K562 (cell line): Measurements from ENCODE around the gene LRRC61. TPM values are rescaled to one million over a fixed set of nuclear protein-coding genes. Genes with fewer than 3 reads are reported as not detected.

ENCODE experiments used
- FOXK2 ChIP-seq, 2 experiments: fragments of 450-650 bp; IDR thresholded peaks in 1 of 2; conservative IDR thresholded peaks in 1 of 2; 2 replicates each; pipeline ENCODE4 v1.6.1; 2016; ENCODE audit warnings: low read depth in 2 of 2, mild to moderate bottlenecking in 1 of 2
- HDAC2 ChIP-seq: fragments of 450-650 bp; IDR thresholded peaks from 2 replicates; pipeline ENCODE4 v1.6.1; 2016; ENCODE audit warnings: mild to moderate bottlenecking
- HDAC3 ChIP-seq: fragments of 450-650 bp; IDR thresholded peaks from 2 replicates; pipeline ENCODE4 v1.6.1; 2018; ENCODE audit warnings: borderline replicate concordance, mild to moderate bottlenecking, moderate library complexity; ENCODE audit not compliant: partially characterized antibody
- IRF9 ChIP-seq: fragments of 450-650 bp; IDR thresholded peaks from 2 replicates; pipeline ENCODE4 v1.6.1; 2016; ENCODE audit warnings: missing biosample characterization, missing genetic modification characterization
- KDM1A ChIP-seq, 2 experiments: fragments of 450-650 bp; IDR thresholded peaks; 2 replicates each; pipeline ENCODE4 v1.6.1; 2016; ENCODE audit warnings: mild to moderate bottlenecking in 2 of 2
- KLF16 ChIP-seq: IDR thresholded peaks from 2 replicates; pipeline ENCODE4 v1.6.1; 2016; ENCODE audit warnings: antibody characterized with exemption
- MED1 ChIP-seq: sonication (generic); formaldehyde crosslinking; IDR thresholded peaks from 2 replicates; pipeline ENCODE4 v1.8.1; 2023; ENCODE audit warnings: missing genetic modification reagents, borderline replicate concordance
- MEF2A ChIP-seq: IDR thresholded peaks from 2 replicates; pipeline ENCODE4 v1.6.1; 2011; ENCODE audit warnings: low read depth, mild to moderate bottlenecking, low read length, moderate library complexity; ENCODE audit not compliant: control insufficient read depth
- MTA2 ChIP-seq: fragments of 450-650 bp; IDR thresholded peaks from 2 replicates; pipeline ENCODE4 v1.6.1; 2016; ENCODE audit warnings: low read depth
- NBN ChIP-seq: fragments of 450-650 bp; IDR thresholded peaks from 2 replicates; pipeline ENCODE4 v1.6.1; 2016; ENCODE audit warnings: low read depth, mild to moderate bottlenecking
- NEUROD1 ChIP-seq: fragments of 150-350 bp; IDR thresholded peaks from 2 replicates; pipeline ENCODE4 v1.6.1; 2014; ENCODE audit warnings: borderline replicate concordance, low read length, low read depth; ENCODE audit not compliant: partially characterized antibody
- PCBP1 ChIP-seq: fragments of 200-400 bp; formaldehyde crosslinking; IDR thresholded peaks from 2 replicates; pipeline ENCODE4 v1.6.1; 2018; ENCODE audit warnings: mild to moderate bottlenecking, low read depth, low read length; ENCODE audit not compliant: poor library complexity, severe bottlenecking
- PTTG1 ChIP-seq: fragments of 450-650 bp; IDR thresholded peaks from 2 replicates; pipeline ENCODE4 v1.6.1; 2016; ENCODE audit warnings: low read depth, mild to moderate bottlenecking, missing genetic modification characterization, missing compliant biosample characterization
- RNF2 ChIP-seq: sonication (generic); IDR thresholded peaks from 2 replicates; pipeline ENCODE4 v1.6.1; 2016
- SMAD4 ChIP-seq: fragments of 250-450 bp; sonication (Bioruptor Pico); conservative IDR thresholded peaks from 2 replicates; pipeline ENCODE4 v1.8.0; 2021; ENCODE audit warnings: inconsistent platforms, mild to moderate bottlenecking, moderate library complexity
- SMARCE1 ChIP-seq: fragments of 450-650 bp; IDR thresholded peaks from 2 replicates; pipeline ENCODE4 v1.7.1; 2016; ENCODE audit warnings: mild to moderate bottlenecking
- SNRNP70 ChIP-seq: fragments of 200-400 bp; formaldehyde crosslinking; optimal IDR thresholded peaks from 2 replicates; pipeline ENCODE3; 2017; ENCODE audit warnings: low read depth, low read length
- TEAD2 ChIP-seq: fragments of 450-650 bp; IDR thresholded peaks from 2 replicates; pipeline ENCODE4 v1.6.1; 2016; ENCODE audit warnings: missing genetic modification characterization, control low read depth, missing compliant biosample characterization
- ZNF431 ChIP-seq: sonication (generic); formaldehyde crosslinking; IDR thresholded peaks from 2 replicates; pipeline ENCODE4 v1.8.0; 2022; ENCODE audit warnings: mild to moderate bottlenecking, missing genetic modification reagents
- ZNF644 ChIP-seq: fragments of 200-800 bp; sonication (Bioruptor generic); IDR thresholded peaks from 2 replicates; pipeline ENCODE4 v1.6.1; 2016; ENCODE audit warnings: low read depth, missing genetic modification characterization, missing compliant biosample characterization
- polyA plus RNA-seq, 8 experiments: library from polyadenylated mRNA; depleted of rRNA in 4 of 8; stranded (reverse) in 5 of 8; unstranded in 3 of 8; fragments of >200 nt; fragmentation: Nextera tagmentation in 2 of 8; fragmentation: Illumina TruSeq in 1 of 8; extraction: Ambion mirVana in 2 of 8; extraction: Trizol in 1 of 8; gene quantifications; 2 replicates each; pipeline versions ENCODE4 v1.2.1 to v1.2.3, GENCODE V29; 2011 to 2014; ENCODE audit warnings: inconsistent platforms in 1 of 8, missing spikeins in 1 of 8
- total RNA-seq, 7 experiments: library from RNA; depleted of rRNA in 6 of 7; stranded (reverse); fragments of >200 nt in 6 of 7; fragmentation: Illumina TruSeq in 2 of 7; extraction: Trizol in 2 of 7; gene quantifications; 2 replicates each; pipeline versions ENCODE4 v1.2.1 to v1.2.3, GENCODE V29; 2011 to 2021; ENCODE audit warnings: low replicate concordance in 1 of 7
- TF ChIP-seq, protein P1 (sequence below): IDR thresholded peaks from 3 replicates; pipeline ENCODE4 v1.6.1; 2011; ENCODE audit warnings: borderline replicate concordance, mild to moderate bottlenecking, moderate library complexity; ENCODE audit not compliant: insufficient read length; ENCODE audit errors: extremely low read depth
- TF ChIP-seq, protein P2 (sequence below): fragments of 200-800 bp; sonication (Bioruptor generic); IDR thresholded peaks from 2 replicates; pipeline ENCODE4 v1.6.1; 2017; ENCODE audit warnings: missing genetic modification characterization, missing compliant biosample characterization
- TF ChIP-seq, protein P3 (sequence below): IDR thresholded peaks from 3 replicates; pipeline ENCODE4 v1.6.1; 2011; ENCODE audit warnings: borderline replicate concordance, mild to moderate bottlenecking; ENCODE audit not compliant: insufficient read length, insufficient read depth

LRRC61 gene
- total and polyA plus RNA-seq, 9 of the 15 experiments (the other 6 are each of a cell fraction or from before 2014, with no cell fraction given): 1.3 to 55.2 (median 35.2) TPM

DNA sequence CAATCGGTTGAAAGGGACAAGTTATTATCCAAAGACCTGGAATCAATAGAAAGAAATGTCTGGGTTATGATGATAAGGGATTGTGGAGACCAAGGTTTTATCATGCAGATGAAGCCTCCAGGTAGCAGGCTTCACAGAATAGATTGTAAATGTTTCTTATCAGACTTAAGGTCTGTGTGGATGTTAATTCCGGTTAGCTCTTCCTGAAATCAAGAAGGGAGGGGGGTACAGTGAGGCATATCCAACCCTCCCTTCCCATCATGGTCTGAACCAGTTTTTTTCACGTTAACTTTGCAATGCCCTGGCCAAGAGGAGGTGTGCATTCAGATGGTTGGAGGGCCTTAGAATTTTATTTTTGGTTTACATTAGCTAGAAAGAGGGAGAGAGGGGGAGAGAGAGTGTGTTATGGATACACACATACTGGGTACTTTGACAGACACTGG lies 9.8 kb upstream of the LRRC61 start (continued):
- TF ChIP-seq PCBP1 (no peak), PTTG1 (tag) (no peak), KDM1A (IDR thresholded peaks at IDR 0.05) (peak; percentile 39 to 47; a peak in 3 of 4 replicates), MEF2A (no peak), HDAC2 (peak; percentile 73; the same call in 1 of the 2 replicates), IRF9 (peak; percentile 23; the same call in 1 of the 2 replicates), SNRNP70 (no peak), SMARCE1 (peak; percentile 80; the same call in 1 of the 2 replicates), FOXK2 (conservative IDR thresholded peaks at IDR 0.05 in 1 of 2, IDR thresholded peaks at IDR 0.05 in 1 of 2; ENCODE audit: low read depth in 2 of 2) (peak in 1 of 2 experiments; percentile 38; a peak in 2 of 4 replicates), HDAC3 (peak; percentile 87), MED1 (CRISPR knock-in tag) (no peak), RNF2 (peak; percentile 19; the same call in 1 of the 2 replicates), ZNF431 (CRISPR knock-in tag) (0 out of 2 replicates have a peak, but pooled peaks have one; percentile 19), NEUROD1 (peak; percentile 53), KLF16 (peak; percentile 96), ZNF644 (tag) (no peak), SMAD4 (CRISPR knock-in tag) (peak; percentile 71), MTA2 (peak; percentile 91), NBN (peak; percentile 70; the same call in 1 of the 2 replicates), TEAD2 (tag) (no peak)
- TF ChIP-seq, protein P1, sequence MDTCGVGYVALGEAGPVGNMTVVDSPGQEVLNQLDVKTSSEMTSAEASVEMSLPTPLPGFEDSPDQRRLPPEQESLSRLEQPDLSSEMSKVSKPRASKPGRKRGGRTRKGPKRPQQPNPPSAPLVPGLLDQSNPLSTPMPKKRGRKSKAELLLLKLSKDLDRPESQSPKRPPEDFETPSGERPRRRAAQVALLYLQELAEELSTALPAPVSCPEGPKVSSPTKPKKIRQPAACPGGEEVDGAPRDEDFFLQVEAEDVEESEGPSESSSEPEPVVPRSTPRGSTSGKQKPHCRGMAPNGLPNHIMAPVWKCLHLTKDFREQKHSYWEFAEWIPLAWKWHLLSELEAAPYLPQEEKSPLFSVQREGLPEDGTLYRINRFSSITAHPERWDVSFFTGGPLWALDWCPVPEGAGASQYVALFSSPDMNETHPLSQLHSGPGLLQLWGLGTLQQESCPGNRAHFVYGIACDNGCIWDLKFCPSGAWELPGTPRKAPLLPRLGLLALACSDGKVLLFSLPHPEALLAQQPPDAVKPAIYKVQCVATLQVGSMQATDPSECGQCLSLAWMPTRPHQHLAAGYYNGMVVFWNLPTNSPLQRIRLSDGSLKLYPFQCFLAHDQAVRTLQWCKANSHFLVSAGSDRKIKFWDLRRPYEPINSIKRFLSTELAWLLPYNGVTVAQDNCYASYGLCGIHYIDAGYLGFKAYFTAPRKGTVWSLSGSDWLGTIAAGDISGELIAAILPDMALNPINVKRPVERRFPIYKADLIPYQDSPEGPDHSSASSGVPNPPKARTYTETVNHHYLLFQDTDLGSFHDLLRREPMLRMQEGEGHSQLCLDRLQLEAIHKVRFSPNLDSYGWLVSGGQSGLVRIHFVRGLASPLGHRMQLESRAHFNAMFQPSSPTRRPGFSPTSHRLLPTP: no peak
- TF ChIP-seq, protein P2, sequence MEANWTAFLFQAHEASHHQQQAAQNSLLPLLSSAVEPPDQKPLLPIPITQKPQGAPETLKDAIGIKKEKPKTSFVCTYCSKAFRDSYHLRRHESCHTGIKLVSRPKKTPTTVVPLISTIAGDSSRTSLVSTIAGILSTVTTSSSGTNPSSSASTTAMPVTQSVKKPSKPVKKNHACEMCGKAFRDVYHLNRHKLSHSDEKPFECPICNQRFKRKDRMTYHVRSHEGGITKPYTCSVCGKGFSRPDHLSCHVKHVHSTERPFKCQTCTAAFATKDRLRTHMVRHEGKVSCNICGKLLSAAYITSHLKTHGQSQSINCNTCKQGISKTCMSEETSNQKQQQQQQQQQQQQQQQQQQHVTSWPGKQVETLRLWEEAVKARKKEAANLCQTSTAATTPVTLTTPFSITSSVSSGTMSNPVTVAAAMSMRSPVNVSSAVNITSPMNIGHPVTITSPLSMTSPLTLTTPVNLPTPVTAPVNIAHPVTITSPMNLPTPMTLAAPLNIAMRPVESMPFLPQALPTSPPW (CRISPR knock-in tag): peak; percentile 50
- TF ChIP-seq, protein P3, sequence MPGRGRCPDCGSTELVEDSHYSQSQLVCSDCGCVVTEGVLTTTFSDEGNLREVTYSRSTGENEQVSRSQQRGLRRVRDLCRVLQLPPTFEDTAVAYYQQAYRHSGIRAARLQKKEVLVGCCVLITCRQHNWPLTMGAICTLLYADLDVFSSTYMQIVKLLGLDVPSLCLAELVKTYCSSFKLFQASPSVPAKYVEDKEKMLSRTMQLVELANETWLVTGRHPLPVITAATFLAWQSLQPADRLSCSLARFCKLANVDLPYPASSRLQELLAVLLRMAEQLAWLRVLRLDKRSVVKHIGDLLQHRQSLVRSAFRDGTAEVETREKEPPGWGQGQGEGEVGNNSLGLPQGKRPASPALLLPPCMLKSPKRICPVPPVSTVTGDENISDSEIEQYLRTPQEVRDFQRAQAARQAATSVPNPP: no peak
